SIG-M5 treated with dmso at 0.1 percent for 504 hours (cell line): ENCODE measurements around the gene GSS.
A peak's percentile ranks its signal among the peaks of the same experiment; 100 is the strongest.

Experiments
- DNase-seq: peaks from one replicate; lab custom pipeline; 2025; ENCODE audit not compliant: unreplicated experiment; lab: John Stamatoyannopoulos, UW

Gene GSS

DNA sequence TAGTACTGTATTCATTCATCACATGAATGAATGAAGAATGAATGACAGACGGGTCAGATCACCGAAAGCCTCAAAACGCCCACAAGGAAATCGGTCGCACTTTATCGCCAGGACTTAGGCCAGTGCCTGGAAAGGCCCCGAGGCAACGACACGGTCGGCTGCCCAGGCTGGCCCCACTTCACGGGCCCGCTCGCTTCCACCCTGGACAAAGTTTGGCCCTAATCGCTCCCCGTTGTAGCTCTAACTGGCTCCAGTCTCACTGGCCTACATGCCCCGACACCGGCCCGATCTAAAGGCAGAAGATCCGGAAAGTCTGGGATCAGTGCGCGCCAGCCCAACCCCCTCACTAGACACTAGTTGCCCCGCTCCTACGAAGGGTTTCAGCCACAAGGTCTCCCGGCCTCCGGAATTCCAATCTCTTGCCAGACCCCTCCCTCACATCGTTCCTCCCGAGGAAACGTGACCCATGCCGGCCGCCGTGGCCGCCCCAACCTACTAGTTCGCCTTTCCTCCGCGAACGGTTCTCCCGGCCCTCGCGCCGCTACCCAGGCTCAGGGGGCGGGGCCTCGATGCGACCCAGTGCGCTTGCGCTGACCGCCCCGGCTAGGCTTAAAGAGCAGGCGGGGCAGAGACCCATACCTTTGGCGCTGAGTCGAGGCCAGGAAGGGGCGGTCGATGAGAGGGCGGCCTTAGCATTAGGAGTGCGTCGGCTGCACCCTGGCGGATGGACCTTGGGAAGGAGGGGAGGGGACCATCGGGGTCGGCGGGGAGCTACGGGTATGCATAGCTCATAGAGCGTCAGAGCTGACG is at the start of gene GSS, which contains the start of gene MYH7B:
Gene GSS (minus strand): TSS at position 576 of the 810 bp plus-strand sequence. CDS start 3,954 bp downstream, outside the sequence.
Gene MYH7B (plus strand): TSS at position 638 of the 810 bp plus-strand sequence. CDS start 22,138 bp downstream, outside the sequence.
- peak; percentile 85 for DNase-seq

DNA sequence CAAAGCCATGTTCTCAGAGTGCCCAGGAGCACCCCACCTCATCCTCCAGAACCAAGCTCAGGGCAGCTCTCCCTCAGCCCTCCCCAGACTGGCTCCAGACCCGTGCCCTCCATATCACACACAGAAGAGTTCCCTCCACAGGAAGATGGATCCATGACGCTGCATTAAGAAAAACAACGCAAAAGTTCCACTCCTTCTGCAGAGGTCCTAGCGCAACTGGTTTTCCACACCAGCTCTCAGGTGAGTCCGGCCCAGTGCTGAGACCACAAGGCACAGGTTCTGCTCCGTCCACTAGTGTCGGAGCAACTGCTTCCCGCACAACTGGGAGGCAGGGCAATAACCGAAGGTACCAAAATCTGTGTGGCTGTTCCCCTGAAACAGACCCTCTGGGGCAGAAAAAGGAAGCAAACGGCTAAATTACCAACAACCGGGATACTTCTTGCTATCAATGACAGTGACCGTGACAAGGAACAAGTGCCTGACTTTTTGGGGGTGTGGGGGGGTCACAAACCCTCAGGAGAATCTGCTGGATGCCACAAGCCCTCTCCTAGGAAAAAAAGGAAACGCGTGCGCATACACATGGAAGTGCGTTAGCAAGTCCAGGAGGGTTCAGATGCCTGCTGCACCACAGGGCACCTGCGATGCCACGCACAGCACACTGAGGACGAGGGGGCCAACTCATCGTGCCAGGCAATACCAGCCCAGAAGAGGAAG is 49.3 kb upstream of the GSS start:
- DNase-seq, result no peak

DNA sequence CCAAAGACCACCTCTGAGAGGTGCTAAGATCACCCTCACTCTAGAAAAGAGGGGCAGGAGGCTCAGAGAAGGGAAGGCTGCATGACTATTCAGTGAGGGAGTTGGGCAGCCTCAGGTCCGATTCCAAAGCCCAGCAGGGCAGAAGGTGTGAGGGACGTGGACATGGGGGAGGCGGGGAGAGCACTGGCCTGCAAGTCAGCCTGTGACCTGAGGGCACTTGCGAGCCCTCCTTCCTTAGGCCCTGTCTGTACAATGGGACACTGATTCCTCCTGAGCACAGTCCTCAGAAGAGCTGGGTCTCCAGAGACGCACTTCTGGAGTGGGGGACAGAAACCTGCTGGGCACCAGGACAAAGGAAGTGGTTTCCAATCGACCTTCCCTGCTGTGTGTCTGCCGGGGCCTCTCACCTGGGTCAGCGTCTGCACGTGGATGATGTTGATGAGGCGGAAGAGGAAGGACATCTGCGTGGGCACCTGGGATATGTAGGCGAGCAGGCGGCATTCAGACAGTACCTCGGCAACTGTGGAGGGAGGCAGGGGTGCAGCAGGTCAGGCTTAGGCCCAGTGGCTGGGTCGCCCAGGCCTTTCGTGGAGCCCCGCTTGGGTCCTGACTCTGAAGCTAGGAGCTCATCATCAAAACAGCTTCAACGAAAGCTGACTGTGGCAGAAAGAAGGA is 48.6 kb upstream of the GSS start:
- no peak for DNase-seq

DNA sequence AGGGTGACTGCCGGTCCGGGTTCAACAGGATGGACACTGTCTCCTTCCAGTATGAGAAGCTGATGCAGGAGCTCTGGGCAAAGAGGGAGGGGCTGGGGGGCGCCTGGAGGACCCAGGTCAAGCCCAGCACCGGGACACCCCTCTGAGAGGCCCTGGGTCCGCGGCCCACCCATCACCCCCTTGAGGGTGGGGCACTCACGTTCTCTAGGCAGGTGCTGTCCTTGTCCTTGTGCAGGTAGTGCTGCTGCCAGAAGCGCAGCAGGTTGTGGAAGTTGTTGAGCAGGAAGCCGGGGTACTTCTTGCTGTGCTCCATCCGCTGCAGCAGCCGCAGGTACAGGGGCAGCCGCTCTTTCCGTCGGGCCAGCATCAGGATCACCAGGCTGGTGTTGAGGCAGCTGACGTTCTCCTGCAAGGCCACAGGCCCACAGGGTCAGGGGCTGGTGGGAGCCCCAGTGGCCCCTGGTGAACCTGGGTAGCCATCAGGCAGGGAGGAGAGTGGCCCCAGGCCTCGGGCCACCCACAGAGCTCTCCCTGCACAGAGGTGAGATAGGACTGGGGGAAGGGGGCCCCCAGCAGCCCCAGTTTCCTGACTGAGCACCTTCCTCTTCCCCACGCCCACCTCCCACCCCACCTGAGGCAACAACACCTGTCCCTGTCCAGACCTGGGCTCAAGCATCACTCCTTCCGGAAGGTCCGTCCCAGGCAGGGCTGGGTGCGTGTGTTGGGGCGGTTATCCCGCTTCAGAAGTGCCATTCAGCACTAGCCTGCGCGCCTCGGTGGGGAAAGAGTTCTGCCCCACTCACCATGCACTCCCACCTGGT is 47.8 kb upstream of the GSS start:
- no peak for DNase-seq

DNA sequence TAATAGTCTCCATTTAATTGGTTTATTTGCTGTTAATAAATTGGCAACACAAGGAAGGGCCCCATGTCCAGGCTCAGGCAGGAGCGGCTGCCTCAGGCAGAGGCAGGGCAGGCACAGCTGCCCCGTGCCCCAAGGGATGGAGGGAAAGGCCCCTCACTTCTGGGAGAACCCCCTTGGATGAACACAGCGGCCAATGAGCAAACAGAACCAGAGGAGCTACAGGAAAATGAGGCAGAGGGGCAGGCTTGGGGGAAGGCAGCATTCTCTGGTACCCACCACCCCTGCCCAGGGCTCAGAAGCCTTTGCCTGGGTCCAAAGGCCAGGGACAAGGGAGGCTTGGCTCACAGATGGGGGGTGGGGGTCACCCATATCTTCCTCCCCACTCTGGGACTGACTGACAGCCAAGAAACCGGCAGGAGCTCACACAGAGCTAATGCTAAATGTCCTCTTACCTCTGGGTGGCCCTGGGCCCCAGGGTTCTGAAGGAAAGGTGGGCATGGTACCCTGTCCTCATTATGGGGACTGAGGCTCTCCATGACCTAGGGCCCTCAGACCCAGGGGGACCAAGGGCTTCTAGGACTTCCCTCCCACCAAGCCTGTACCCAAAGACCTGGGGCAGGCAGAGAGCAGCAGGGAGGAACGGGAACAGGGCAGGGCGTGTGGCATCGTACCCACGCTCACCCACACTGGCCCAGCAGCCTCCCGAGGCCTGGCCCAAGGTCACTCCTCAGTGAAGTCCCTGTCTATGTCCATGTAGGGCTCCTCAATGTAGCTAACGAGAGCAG is 47.0 kb upstream of the GSS start:
- no peak for DNase-seq

DNA sequence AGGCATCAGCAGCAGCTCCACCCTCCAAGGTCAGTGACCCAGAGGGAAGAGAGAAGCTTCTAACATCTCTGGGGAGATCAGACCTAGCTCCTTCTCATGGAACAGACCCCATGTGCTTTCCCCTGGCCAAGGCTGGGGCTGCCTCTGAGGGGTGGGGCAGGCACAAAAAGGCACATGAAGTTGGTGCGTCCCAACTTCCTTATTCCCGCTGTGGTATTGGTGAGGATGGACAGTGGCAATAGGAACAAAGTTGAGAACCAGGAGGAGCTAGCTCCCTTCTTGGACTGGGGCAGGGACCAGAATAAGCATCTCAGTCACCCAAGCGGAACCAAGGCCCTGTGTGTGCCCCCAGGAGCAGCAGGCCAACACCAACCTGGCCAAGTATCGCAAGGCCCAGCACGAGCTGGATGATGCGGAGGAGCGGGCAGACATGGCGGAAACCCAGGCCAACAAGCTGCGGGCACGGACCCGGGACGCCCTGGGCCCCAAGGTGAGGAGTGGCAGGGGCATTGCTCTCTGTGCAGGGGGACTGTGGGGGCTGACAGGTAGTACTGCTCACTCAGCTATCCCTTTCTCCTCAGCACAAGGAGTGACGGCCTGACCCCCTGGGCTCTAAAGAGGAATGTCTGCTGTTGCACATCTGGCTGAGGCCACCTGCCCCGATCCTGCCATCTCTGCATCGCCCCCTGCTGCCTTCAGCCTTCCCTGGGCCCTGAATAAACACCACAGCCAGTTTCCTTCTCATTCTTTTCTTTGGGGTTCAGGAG is 46.2 kb upstream of the GSS start:
- no peak for DNase-seq

DNA sequence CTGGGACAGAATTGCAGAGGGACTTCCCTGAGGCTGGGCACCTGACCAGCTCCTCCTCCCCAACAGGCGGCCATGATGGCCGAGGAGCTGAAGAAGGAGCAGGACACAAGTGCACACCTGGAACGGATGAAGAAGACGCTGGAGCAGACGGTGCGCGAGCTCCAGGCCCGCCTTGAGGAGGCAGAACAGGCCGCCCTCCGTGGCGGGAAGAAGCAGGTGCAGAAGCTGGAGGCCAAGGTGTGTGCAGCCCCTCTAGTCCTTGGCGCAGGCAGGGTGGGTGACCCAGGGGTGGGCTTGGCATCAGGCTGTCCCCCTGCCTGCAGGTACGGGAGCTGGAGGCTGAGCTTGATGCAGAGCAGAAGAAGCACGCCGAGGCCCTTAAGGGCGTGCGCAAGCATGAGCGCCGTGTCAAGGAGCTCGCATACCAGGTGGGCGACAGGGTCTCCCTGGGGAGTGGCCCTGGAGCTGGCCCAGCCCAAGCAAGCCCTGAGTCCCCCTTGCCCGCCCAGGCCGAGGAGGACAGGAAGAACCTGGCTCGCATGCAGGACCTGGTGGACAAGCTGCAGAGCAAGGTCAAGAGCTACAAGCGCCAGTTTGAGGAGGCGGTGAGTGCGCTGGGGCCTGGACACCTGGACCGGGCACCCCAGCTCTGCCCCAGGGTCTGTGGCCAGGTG is 45.5 kb upstream of the GSS start:
- no peak for DNase-seq

DNA sequence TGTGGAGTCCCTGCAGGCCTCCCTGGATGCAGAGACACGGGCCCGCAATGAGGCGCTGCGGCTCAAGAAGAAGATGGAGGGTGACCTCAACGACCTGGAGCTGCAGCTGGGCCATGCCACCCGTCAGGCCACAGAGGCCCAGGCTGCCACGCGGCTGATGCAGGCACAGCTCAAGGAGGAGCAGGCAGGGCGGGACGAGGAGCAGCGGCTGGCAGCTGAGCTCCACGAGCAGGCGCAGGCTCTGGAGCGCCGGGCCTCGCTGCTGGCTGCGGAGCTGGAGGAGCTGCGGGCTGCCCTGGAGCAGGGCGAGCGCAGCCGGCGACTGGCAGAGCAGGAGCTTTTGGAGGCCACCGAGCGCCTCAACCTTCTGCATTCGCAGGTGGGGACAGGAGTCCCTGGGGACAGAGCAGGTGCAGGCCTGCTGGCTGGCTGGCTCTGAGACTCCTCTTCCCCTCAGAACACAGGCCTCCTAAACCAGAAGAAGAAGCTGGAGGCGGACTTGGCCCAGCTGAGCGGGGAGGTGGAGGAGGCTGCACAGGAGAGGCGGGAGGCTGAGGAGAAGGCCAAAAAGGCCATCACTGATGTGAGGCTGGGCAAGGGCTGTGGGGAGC is 44.8 kb upstream of the GSS start:
- DNase-seq, result no peak

DNA sequence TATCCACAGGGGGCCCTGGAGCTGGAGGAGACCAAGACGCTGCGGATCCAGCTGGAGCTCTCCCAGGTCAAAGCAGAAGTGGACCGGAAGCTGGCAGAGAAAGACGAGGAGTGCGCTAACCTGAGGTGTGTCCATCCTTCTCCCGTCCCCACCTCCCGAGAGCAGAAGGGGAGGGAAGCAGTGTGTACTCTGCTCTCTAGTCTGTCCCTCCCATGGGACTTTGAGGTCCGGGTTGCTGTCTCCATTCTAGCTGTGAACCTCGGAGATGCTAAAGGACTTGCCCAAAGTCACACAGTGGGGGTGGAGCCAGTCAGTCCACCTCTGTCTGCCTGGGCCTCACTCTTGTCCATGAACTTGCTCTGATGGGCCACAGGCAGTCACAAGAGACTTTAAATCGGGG is 44.2 kb upstream of the GSS start:
- no peak for DNase-seq

DNA sequence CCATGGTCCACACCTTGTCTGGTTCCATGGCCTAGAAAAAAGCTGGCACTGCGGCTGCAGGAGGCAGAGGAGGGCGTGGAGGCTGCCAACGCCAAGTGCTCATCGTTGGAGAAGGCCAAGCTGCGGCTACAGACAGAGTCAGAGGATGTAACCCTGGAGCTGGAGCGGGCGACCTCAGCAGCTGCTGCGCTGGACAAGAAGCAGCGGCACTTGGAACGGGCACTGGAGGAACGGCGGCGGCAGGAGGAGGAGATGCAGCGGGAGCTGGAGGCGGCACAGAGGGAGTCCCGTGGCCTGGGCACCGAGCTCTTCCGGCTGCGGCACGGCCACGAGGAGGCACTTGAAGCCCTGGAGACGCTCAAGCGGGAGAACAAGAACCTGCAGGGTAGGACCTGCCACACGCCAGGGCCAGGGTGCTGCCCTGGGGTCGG is 43.4 kb upstream of the GSS start:
- no peak for DNase-seq

DNA sequence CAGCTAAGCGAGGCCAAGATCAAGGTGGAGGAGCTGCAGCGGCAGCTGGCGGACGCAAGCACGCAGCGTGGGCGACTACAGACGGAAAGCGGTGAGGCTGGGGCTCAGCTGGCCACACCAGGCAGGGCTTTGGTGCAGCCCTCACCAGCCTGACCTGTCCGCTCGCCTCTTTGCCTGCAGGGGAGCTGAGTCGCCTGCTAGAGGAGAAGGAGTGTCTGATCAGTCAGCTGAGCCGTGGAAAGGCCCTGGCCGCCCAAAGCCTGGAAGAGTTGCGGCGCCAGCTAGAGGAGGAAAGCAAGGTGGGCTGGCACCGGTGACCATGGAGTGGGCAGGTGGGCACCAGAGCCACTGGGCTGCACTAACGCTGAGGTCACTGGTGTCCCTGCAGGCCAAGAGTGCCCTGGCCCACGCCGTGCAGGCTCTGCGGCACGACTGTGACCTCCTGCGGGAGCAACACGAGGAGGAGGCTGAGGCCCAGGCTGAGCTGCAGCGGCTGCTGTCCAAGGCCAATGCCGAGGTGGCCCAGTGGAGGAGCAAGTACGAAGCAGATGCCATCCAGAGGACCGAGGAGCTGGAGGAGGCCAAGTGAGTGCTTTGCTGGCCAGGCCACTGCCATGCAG is 42.8 kb upstream of the GSS start:
- no peak for DNase-seq

DNA sequence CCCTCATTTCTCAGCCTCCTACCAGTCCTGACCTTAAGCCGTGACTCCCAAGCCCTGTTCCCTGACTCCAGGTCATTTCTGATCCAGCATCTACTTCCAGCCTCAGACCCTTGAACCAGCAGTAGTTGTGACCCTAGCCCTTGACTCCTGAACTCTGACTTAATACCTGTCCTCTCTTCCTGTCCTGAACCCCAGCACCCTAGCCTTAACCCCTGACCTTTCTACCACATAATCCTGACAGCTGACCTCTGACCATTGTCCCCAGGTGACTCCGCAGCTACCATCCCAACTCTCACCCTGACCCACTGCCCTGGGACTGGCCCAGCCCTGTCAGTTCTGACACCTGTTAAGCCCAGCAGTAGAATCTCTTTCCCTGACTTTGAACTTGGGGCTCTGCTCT is 42.2 kb upstream of the GSS start:
- no peak for DNase-seq

DNA sequence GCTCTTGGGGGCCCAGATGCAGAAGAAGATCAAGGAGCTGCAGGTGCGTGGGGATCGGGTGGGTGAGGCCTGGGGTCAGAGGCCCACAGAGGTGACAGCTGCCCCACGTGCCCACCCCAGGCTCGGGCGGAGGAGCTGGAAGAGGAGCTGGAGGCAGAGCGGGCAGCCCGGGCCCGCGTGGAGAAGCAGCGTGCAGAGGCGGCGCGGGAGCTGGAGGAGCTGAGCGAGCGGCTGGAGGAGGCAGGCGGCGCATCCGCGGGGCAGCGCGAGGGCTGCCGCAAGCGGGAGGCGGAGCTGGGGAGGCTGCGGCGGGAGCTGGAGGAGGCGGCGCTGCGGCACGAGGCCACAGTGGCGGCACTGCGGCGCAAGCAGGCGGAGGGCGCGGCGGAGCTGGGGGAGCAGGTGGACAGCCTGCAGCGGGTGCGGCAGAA is 41.5 kb upstream of the GSS start:
- DNase-seq, result no peak

DNA sequence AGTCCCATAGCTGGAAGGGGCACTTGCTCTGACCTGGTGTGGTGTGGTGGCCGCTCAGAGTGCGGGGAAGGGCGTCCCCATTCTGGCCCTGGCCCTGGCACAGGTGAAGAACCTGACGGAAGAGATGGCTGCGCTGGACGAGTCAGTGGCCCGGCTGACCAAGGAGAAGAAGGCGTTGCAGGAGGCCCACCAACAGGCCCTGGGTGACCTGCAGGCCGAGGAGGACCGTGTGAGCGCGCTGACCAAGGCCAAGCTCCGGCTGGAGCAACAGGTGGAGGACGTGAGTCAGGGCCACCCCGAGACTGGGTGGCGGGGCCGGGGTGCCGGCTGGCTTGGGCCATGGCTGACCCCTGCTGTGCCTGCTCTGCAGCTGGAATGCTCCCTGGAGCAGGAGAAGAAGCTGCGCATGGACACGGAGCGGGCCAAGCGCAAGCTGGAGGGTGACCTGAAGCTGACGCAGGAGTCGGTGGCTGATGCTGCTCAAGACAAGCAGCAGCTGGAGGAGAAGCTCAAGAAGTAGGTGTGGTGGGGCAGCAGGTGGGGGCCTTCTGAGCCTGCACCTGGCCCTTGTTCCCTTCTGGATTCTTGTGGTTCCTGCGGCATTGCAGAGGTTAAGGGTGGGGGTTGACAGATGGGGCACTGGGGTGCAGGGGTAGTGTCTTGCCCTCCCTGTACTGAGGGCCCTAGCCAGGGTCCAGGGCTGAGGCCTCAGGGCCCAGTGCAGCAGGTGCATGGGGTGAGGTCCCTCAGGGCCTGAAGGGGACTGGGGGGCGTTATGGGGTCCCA is 40.8 kb upstream of the GSS start:
- no peak for DNase-seq

DNA sequence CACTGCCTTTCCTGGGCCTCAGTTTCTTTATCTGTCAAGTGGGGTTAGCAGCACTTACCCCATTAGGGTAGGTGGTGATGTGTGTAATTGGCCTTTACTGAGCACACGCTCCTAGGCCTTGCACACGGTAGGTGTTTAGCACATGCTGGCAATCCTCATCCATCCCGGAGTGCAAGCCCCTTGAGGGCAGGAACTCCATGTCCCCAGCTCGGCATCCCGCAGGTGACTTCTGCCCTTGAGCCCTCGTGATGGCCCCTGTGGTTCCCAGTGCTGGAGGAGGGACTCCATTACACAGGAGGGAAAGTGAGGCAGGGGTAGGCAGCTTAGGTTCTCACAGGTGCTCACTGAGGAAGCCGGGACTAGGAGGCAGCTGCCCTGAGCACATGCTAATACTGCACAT is 40.1 kb upstream of the GSS start:
- DNase-seq, result no peak

DNA sequence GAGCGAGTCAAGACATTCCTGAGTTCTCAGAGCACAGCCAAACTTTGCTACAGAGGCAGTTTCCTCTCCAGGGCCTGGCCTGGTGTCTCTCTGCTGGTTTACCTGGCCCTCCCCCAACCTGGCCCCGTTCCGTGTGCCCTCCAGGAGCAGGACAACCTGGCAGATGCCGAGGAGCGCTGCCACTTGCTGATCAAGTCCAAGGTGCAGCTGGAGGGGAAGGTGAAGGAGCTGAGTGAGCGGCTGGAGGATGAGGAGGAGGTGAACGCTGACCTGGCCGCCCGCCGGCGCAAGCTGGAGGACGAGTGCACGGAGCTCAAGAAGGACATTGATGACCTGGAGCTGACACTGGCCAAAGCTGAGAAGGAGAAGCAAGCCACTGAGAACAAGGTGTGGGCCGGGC is 39.6 kb upstream of the GSS start:
- no peak for DNase-seq

DNA sequence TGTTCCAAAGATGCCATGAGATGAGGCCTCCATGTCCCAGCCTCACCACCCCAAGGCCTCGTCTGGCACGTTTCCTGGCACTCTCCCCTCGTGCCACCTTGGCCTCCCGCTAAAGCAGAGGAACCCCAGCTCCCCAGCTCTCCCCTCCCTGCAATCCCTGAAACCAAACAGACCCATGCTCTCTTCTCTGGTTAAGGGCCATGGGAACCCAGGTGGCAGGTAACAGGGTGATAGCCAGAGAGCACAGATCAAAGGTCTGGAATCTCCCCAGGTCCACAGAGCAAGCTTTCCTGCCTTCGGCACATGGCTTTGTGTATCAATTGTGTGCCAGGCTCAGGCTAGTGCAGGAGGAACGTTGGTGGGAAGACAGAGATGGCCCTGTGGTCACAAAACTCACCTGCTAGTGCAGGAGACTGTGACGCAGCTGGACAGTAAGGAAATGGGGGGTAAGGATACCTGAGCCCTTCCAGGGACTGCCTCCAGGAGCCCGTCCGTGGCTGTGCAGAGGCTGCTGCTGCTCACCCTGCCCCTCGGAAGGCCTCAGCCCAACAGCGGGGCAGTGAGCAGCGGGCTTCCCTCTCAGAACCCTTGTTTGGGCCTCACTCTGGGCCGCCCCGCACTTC is 39.0 kb upstream of the GSS start:
- no peak for DNase-seq
